Right atrium auricular region (tissue), 2 donors: ENCODE measurements around the gene FAF1. TPM values are rescaled to one million over a fixed set of nuclear protein-coding genes. Genes with fewer than 3 reads are reported as not detected.

ENCODE experiments used
- DNase-seq: peaks from one replicate; pipeline ENCODE4 v3.0.0-alpha.2; 2019; ENCODE audit warnings: low spot score
- H3K27ac ChIP-seq, 2 donors: fragments of 200-600 bp; sonication (generic); 1 replicate in 1 of 2; 2 replicates in 1 of 2; pipeline ENCODE4 v1.5.1; 2016 to 2019
- H3K27me3 ChIP-seq, 2 donors: fragments of 200-600 bp; sonication (generic); one replicate each; pipeline versions ENCODE4 v1.5.1 to v1.6.0; 2017 to 2019
- H3K36me3 ChIP-seq: fragments of 200-600 bp; sonication (generic); one replicate; pipeline ENCODE4 v1.5.1; 2016
- H3K4me1 ChIP-seq, 2 donors: fragments of 200-600 bp; sonication (generic); one replicate each; pipeline versions ENCODE4 v1.5.1 to v1.6.0; 2017 to 2019
- H3K4me3 ChIP-seq, 2 donors: fragments of 200-600 bp; sonication (generic); 1 replicate in 1 of 2; 2 replicates in 1 of 2; pipeline ENCODE4 v1.5.1; 2017 to 2019; ENCODE audit warnings: mild to moderate bottlenecking in 1 of 2, moderate library complexity in 1 of 2
- H3K9me3 ChIP-seq, 2 donors: fragments of 200-600 bp; sonication (generic); one replicate each; pipeline ENCODE4 v1.5.1; 2019
- CTCF ChIP-seq, 2 donors: fragments of 200-600 bp; sonication (generic); IDR thresholded peaks; one replicate each; pipeline ENCODE4 v1.5.1; 2019; ENCODE audit warnings: antibody characterized with exemption in 2 of 2
- total RNA-seq, 2 donors: library from RNA; depleted of rRNA; stranded (reverse); fragments of >200 nt; gene quantifications; one replicate each; pipeline ENCODE4 v1.1.0, GENCODE V29; 2016

FAF1 gene
- total RNA-seq, 2 donors from 2014 or later = 36.1 to 68.8 TPM

GRCh38 chr1:50968821-50969610 is 8.9 kb upstream of the FAF1 start:
- no peak for TF ChIP-seq CTCF (IDR thresholded peaks at IDR 0.05)
- DNase-seq = no peak

GRCh38 chr1:50968158-50968820 is 8.2 kb upstream of the FAF1 start:
- Histone ChIP-seq H3K36me3 (no peaks in the 10 kb centered on the region), H3K9me3 (no peaks in the 10 kb centered on the region), H3K27ac (peak overlapping the region; percentile 99 to 100), H3K4me3 (peak overlapping the region; percentile 89 to 91), H3K4me1 (peaks cover 0 to 15% of the 10 kb centered on the region in 2 donors), H3K27me3 (no peaks in the 10 kb centered on the region)
- peak; percentile 85 for DNase-seq
- peak; percentile 0 to 47 for TF ChIP-seq CTCF (IDR thresholded peaks at IDR 0.05)

More at GRCh38 chr1:50968821-50969610, 8.9 kb upstream of the FAF1 start:
- Histone ChIP-seq H3K27me3 (no peaks in the 10 kb centered on the region), H3K27ac (peak overlapping the region; percentile 99 to 100), H3K4me3 (peak overlapping the region; percentile 89 to 91), H3K4me1 (peaks cover 0 to 15% of the 10 kb centered on the region in 2 donors), H3K36me3 (no peaks in the 10 kb centered on the region), H3K9me3 (no peaks in the 10 kb centered on the region)

- Histone ChIP-seq H3K4me3 (peak overlapping the region; percentile 89 to 91), H3K36me3 (no peaks in the 10 kb centered on the region), H3K9me3 (no peaks in the 10 kb centered on the region), H3K27ac (peak overlapping the region; percentile 99 to 100), H3K4me1 (peaks cover 0 to 15% of the 10 kb centered on the region in 2 donors), H3K27me3 (no peaks in the 10 kb centered on the region)
- DNase-seq = no peak
- peak in 1 of 2 donors; percentile 0 for TF ChIP-seq CTCF (IDR thresholded peaks at IDR 0.05)
These were observed 7.5 kb upstream of the FAF1 start for GRCh38 chr1:50967416-50968157.

- Histone ChIP-seq H3K27me3 (no peaks in the 10 kb centered on the region), H3K27ac (peak overlapping the region; percentile 99 to 100)
These were observed 6.9 kb upstream of the FAF1 start for GRCh38 chr1:50966991-50967390.

More at GRCh38 chr1:50966991-50967390, 6.9 kb upstream of the FAF1 start:
- no peak for DNase-seq
- no peaks in the 10 kb centered on the region for H3K36me3 ChIP-seq
- TF ChIP-seq CTCF (IDR thresholded peaks at IDR 0.05) = no peak
- H3K9me3 ChIP-seq = no peaks in the 10 kb centered on the region
- H3K4me1 ChIP-seq = peaks cover 0 to 15% of the 10 kb centered on the region in 2 donors
- H3K4me3 ChIP-seq = peak overlapping the region in 1 of 2 donors; percentile 91
